ENCODE measurements around the gene TTF1. TPM values are rescaled to one million over a fixed set of nuclear protein-coding genes. Genes with fewer than 3 reads are reported as not detected.

Gene TTF1
- total RNA-seq, 1 experiment from 2014 or later = 9.7 TPM

DNA sequence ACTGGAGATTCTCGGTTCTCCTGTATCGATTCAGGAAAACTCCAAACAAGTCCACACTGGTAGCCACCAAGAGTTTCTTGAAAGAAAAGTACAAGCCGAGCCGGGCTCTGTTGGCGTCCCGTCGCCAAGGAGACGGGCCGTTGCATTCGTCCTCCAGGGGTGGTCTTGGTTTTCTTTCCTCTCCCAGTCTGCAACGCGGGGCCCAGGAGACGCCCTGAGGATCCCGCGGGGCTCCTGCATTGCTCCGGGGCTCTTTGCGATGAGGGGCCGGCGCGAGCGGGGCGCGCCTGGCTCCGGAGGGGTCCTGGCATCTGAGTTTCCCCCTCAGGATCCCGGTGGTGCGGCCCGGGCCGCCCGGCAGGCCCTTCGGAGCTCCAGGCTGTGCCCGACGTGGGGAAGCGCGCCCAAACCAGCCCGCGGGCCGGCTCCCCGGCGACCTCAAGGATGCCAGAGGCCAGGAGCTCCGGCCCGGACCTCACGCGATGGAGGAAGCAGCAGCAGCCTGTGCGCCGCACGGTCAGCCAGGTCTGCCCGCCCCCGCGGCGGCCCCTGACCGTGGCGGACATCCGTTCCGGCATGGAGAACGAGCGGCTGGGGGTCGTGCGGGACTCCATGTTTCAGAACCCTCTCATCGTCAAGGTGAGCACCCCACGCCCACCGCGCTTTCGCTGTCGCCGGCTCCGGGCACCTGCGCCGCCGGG, 3.3 kb upstream of the TTF1 start, which contains the start of gene CFAP77:
Gene CFAP77, plus strand, starts transcription at position 384 of the 701 bp plus-strand sequence. Its CDS starts 61 bp downstream, at position 445.
- H3K4me3 Mint-ChIP-seq (ENCODE audit: low read depth, unreplicated experiment) = peak within 1 kb of the TSS; percentile 52
- peaks cover 17% of the 10 kb centered on the region for H3K36me3 Mint-ChIP-seq (ENCODE audit: insufficient read depth, unreplicated experiment)
- TF ChIP-seq, protein P1, sequence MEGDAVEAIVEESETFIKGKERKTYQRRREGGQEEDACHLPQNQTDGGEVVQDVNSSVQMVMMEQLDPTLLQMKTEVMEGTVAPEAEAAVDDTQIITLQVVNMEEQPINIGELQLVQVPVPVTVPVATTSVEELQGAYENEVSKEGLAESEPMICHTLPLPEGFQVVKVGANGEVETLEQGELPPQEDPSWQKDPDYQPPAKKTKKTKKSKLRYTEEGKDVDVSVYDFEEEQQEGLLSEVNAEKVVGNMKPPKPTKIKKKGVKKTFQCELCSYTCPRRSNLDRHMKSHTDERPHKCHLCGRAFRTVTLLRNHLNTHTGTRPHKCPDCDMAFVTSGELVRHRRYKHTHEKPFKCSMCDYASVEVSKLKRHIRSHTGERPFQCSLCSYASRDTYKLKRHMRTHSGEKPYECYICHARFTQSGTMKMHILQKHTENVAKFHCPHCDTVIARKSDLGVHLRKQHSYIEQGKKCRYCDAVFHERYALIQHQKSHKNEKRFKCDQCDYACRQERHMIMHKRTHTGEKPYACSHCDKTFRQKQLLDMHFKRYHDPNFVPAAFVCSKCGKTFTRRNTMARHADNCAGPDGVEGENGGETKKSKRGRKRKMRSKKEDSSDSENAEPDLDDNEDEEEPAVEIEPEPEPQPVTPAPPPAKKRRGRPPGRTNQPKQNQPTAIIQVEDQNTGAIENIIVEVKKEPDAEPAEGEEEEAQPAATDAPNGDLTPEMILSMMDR (IDR thresholded peaks at IDR 0.05; ENCODE audit: unreplicated experiment) = no peak
- H3K27ac Mint-ChIP-seq (ENCODE audit: unreplicated experiment) = no peak within 1 kb of the TSS
- CTCF ChIA-PET = interaction anchor here (0.6 kb wide), 2 partner anchors 36 to 162 kb away, joined by 3 to 4 read pairs; no protein-coding TSS in a partner anchor
- H3K27me3 Mint-ChIP-seq (ENCODE audit: unreplicated experiment) = peaks cover 23% of the 10 kb centered on the region
- H3K4me1 Mint-ChIP-seq (ENCODE audit: low read depth, unreplicated experiment) = peaks cover 19% of the 10 kb centered on the region
- H3K9me3 Mint-ChIP-seq (ENCODE audit: low read depth, unreplicated experiment) = no peaks in the 10 kb centered on the region
- intact Hi-C loops (cut with micrococcal nuclease; ENCODE audit: unreplicated experiment) = loop anchor here (5.0 to 10.0 kb wide), 2 partner anchors 167 to 385 kb away; no protein-coding TSS in a partner anchor
- peak; percentile 32 for DNase-seq
- no TSS peak for BruUV-seq (replicated peaks)

- Mint-ChIP-seq H3K9me3 (ENCODE audit: low read depth, unreplicated experiment) (no peaks in the 10 kb centered on the region), H3K27ac (ENCODE audit: unreplicated experiment) (no peak overlapping the region), H3K27me3 (ENCODE audit: unreplicated experiment) (peaks cover 8% of the 10 kb centered on the region), H3K4me3 (ENCODE audit: low read depth, unreplicated experiment) (no peak overlapping the region), H3K36me3 (ENCODE audit: insufficient read depth, unreplicated experiment) (peaks cover 17% of the 10 kb centered on the region), H3K4me1 (ENCODE audit: low read depth, unreplicated experiment) (peaks cover 28% of the 10 kb centered on the region)
- TF ChIP-seq, protein P1 (IDR thresholded peaks at IDR 0.05; ENCODE audit: unreplicated experiment) = no peak
- BruUV-seq (replicated peaks) = no TSS peak
- DNase-seq = no peak
- intact Hi-C loops (cut with micrococcal nuclease; ENCODE audit: unreplicated experiment) = no loop called here
- CTCF ChIA-PET = no interaction called here
These were observed 1.9 kb upstream of the TTF1 start for GRCh38 chr9:132408521-132408920.

- TF ChIP-seq, protein P1 (IDR thresholded peaks at IDR 0.05; ENCODE audit: unreplicated experiment) = no peak
- peak overlapping the region; percentile 81 for H3K4me3 Mint-ChIP-seq (ENCODE audit: low read depth, unreplicated experiment)
- DNase-seq = no peak
- BruUV-seq (replicated peaks) = no TSS peak
- no peaks in the 10 kb centered on the region for H3K27me3 Mint-ChIP-seq (ENCODE audit: unreplicated experiment)
- H3K4me1 Mint-ChIP-seq (ENCODE audit: low read depth, unreplicated experiment) = peaks cover 28% of the 10 kb centered on the region
- CTCF ChIA-PET = no interaction called here
- peak overlapping the region; percentile 86 for H3K27ac Mint-ChIP-seq (ENCODE audit: unreplicated experiment)
- intact Hi-C loops (cut with micrococcal nuclease; ENCODE audit: unreplicated experiment) = no loop called here
- H3K9me3 Mint-ChIP-seq (ENCODE audit: low read depth, unreplicated experiment) = no peaks in the 10 kb centered on the region
- peaks cover 17% of the 10 kb centered on the region for H3K36me3 Mint-ChIP-seq (ENCODE audit: insufficient read depth, unreplicated experiment)
These were observed 556 bp upstream of the TTF1 start for GRCh38 chr9:132407196-132407595.

- no peak overlapping the region for H3K27ac Mint-ChIP-seq (ENCODE audit: unreplicated experiment)
- H3K4me3 Mint-ChIP-seq (ENCODE audit: low read depth, unreplicated experiment) = no peak overlapping the region
- peaks cover 28% of the 10 kb centered on the region for H3K4me1 Mint-ChIP-seq (ENCODE audit: low read depth, unreplicated experiment)
- no peaks in the 10 kb centered on the region for H3K9me3 Mint-ChIP-seq (ENCODE audit: low read depth, unreplicated experiment)
- TF ChIP-seq, protein P1 (IDR thresholded peaks at IDR 0.05; ENCODE audit: unreplicated experiment) = no peak
- DNase-seq = no peak
- CTCF ChIA-PET = interaction anchor here (0.6 kb wide), 1 partner anchor 39 kb away, joined by 3 read pairs; no protein-coding TSS in a partner anchor
- H3K27me3 Mint-ChIP-seq (ENCODE audit: unreplicated experiment) = no peaks in the 10 kb centered on the region
- intact Hi-C loops (cut with micrococcal nuclease; ENCODE audit: unreplicated experiment) = no loop called here
- BruUV-seq (replicated peaks) = no TSS peak
- peaks cover 33% of the 10 kb centered on the region for H3K36me3 Mint-ChIP-seq (ENCODE audit: insufficient read depth, unreplicated experiment)
These were observed 2.3 kb downstream of the TTF1 start for GRCh38 chr9:132404228-132404881.
